A549 (cell line): ENCODE data around the gene PRR11. TPM values are rescaled to one million over a fixed set of nuclear protein-coding genes. Genes with fewer than 3 reads are reported as not detected.

Experiments
- ATAC-seq, 2 experiments: fragments of 200-7000 bp in 1 of 2; fragments of >200 bp in 1 of 2; cut with Nextera tagmentation in 1 of 2; cut with Tn5 transposase in 1 of 2; 3 replicates each; pipeline versions ENCODE4 v1.8.0 to v1.9.1; 2018 to 2020; ENCODE audit warnings: mild to moderate bottlenecking in 1 of 2, moderate library complexity in 1 of 2
- CTCF ChIA-PET: fragments of 300-600 bp; sonication (Branson Sonifier 250); formaldehyde crosslinking; extraction: SDS; loops from one replicate; lab custom pipeline; 2021; ENCODE audit warnings: antibody characterized with exemption, inconsistent platforms; lab: Yijun Ruan, JAX
- POLR2A ChIA-PET: fragments of 350-600 bp; formaldehyde crosslinking; extraction: SDS; loops from one replicate; lab custom pipeline; 2021; ENCODE audit warnings: antibody characterized with exemption, inconsistent platforms; lab: Yijun Ruan, JAX
- DNase-seq, 2 experiments: peaks; one replicate each; pipeline versions ENCODE4 v3.0.0 to v3.0.0-alpha.2; 2011 to 2016; ENCODE audit warnings: low read depth in 1 of 2, low spot score in 1 of 2
- FAIRE-seq: peaks from 2 replicates; lab custom pipeline; 2011; peaks lifted over from hg19 to GRCh38; lab: Jason Lieb, UNC
- H3K27ac ChIP-seq, 2 experiments: fragments of >200 bp; sonication (Bioruptor Twin); formaldehyde crosslinking; 3 replicates each; pipeline ENCODE4 v1.5.1; 2016 to 2017
- H3K4me1 ChIP-seq: fragments of >200 bp; sonication (Bioruptor Twin); formaldehyde crosslinking; 3 replicates; pipeline ENCODE4 v1.6.1; 2016
- H3K4me2 ChIP-seq: fragments of >200 bp; sonication (Bioruptor Twin); formaldehyde crosslinking; 3 replicates; pipeline ENCODE4 v1.6.1; 2016
- H3K4me3 ChIP-seq: fragments of >200 bp; sonication (Bioruptor Twin); formaldehyde crosslinking; 3 replicates; pipeline ENCODE4 v1.5.1; 2016
- H3K9me3 ChIP-seq: fragments of >200 bp; sonication (Bioruptor Twin); formaldehyde crosslinking; 3 replicates; pipeline ENCODE4 v1.6.1; 2016
- CEBPB ChIP-seq, 2 experiments: fragments of >200 bp in 1 of 2; sonication (Bioruptor Twin) in 1 of 2; formaldehyde crosslinking in 1 of 2; IDR thresholded peaks; 2 replicates each; pipeline ENCODE4 v1.6.1; 2012 to 2016
- EHMT2 ChIP-seq: fragments of 200-600 bp; sonication (generic); IDR thresholded peaks from 2 replicates; pipeline ENCODE4 v1.6.1; 2016; ENCODE audit warnings: antibody characterized with exemption, low read depth, mild to moderate bottlenecking, moderate library complexity
- FOSL2 ChIP-seq, 2 experiments: fragments of 450-650 bp in 1 of 2; fragments of >200 bp in 1 of 2; sonication (Bioruptor Twin) in 1 of 2; formaldehyde crosslinking; IDR thresholded peaks; 2 replicates each; pipeline versions ENCODE4 v1.5.0 to v1.6.1; 2016 to 2020; ENCODE audit warnings: mild to moderate bottlenecking in 1 of 2, moderate library complexity in 1 of 2
- GATA3 ChIP-seq: IDR thresholded peaks from 2 replicates; pipeline ENCODE4 v1.6.1; 2012; ENCODE audit warnings: borderline replicate concordance
- HDAC2 ChIP-seq: fragments of 200-600 bp; sonication (generic); IDR thresholded peaks from 2 replicates; pipeline ENCODE4 v1.6.1; 2016
- HOXB13 ChIP-seq: fragments of 250-450 bp; sonication (Bioruptor Pico); IDR thresholded peaks from 2 replicates; pipeline ENCODE4 v1.5.0; 2020; ENCODE audit warnings: low read depth, mild to moderate bottlenecking, moderate library complexity
- HOXB5 ChIP-seq: fragments of 250-450 bp; sonication (Bioruptor Pico); IDR thresholded peaks from 2 replicates; pipeline ENCODE4 v1.5.0; 2020; ENCODE audit warnings: mild to moderate bottlenecking, moderate library complexity
- JUN ChIP-seq, 2 experiments: fragments of >200 bp; sonication (Bioruptor Twin); formaldehyde crosslinking; IDR thresholded peaks; 2 replicates in 1 of 2; 3 replicates in 1 of 2; pipeline ENCODE4 v1.6.1; 2016 to 2017
- KDM1A ChIP-seq: fragments of 200-600 bp; sonication (generic); IDR thresholded peaks from 2 replicates; pipeline ENCODE4 v1.6.1; 2016; ENCODE audit warnings: low read depth, mild to moderate bottlenecking
- MAFK ChIP-seq: fragments of 450-650 bp; IDR thresholded peaks from 2 replicates; pipeline ENCODE4 v1.6.1; 2014; ENCODE audit not compliant: partially characterized antibody
- NFE2L2 ChIP-seq: fragments of 150-350 bp; conservative IDR thresholded peaks from 2 replicates; pipeline ENCODE4 v1.6.1; 2014; ENCODE audit warnings: low read length
- NPAS2 ChIP-seq: fragments of 250-450 bp; sonication (Bioruptor Pico); IDR thresholded peaks from 2 replicates; pipeline ENCODE4 v1.8.0; 2022; ENCODE audit warnings: mild to moderate bottlenecking, moderate library complexity, borderline replicate concordance
- POLR2A ChIP-seq: IDR thresholded peaks from 2 replicates; pipeline ENCODE4 v1.6.1; 2012; ENCODE audit warnings: mild to moderate bottlenecking, low read length
- POLR2AphosphoS2 ChIP-seq: conservative IDR thresholded peaks from 2 replicates; pipeline ENCODE4 v1.6.1; 2012; ENCODE audit warnings: low read length, improper control_type of control experiment, inconsistent platforms
- RAD21 ChIP-seq, 2 experiments: fragments of >200 bp in 1 of 2; sonication (Bioruptor Twin) in 1 of 2; formaldehyde crosslinking in 1 of 2; IDR thresholded peaks in 1 of 2; conservative IDR thresholded peaks in 1 of 2; 2 replicates in 1 of 2; 3 replicates in 1 of 2; pipeline ENCODE4 v1.6.1; 2012 to 2018; ENCODE audit warnings: inconsistent platforms in 1 of 2
- RCOR1 ChIP-seq: fragments of 150-350 bp; IDR thresholded peaks from 2 replicates; pipeline ENCODE4 v1.6.1; 2014; ENCODE audit warnings: antibody characterized with exemption, low read length, low read depth
- RFX5 ChIP-seq: fragments of 450-650 bp; IDR thresholded peaks from 2 replicates; pipeline ENCODE4 v1.7.1; 2014; ENCODE audit warnings: antibody characterized with exemption, mild to moderate bottlenecking, moderate library complexity
- SREBF2 ChIP-seq: fragments of 450-650 bp; IDR thresholded peaks from 2 replicates; pipeline ENCODE4 v1.6.1; 2014; ENCODE audit warnings: mild to moderate bottlenecking, moderate library complexity
- ZFP36 ChIP-seq: fragments of 450-650 bp; IDR thresholded peaks from 2 replicates; pipeline ENCODE4 v1.6.1; 2014; ENCODE audit warnings: borderline replicate concordance; ENCODE audit not compliant: partially characterized antibody
- ZSCAN20 ChIP-seq: fragments of 250-450 bp; sonication (Bioruptor Pico); IDR thresholded peaks from 2 replicates; pipeline ENCODE4 v1.8.0; 2022; ENCODE audit warnings: mild to moderate bottlenecking, moderate library complexity
- WGBS: methylation state at CpG from one replicate; pipeline ENCODE4 v1.1.6; 2017; ENCODE audit errors: missing lambda C conversion rate; 5-methylcytosine and 5-hydroxymethylcytosine counted together
- polyA plus RNA-seq, 4 experiments: library from polyadenylated mRNA; depleted of rRNA in 3 of 4; stranded (reverse); fragments of >200 nt; fragmentation: RNase III in 1 of 4; extraction: RNeasy Plus Mini Kit Qiagen cat#74134 plus additional on column Dnase treatment in 1 of 4; gene quantifications; 2 replicates in 3 of 4; 3 replicates in 1 of 4; pipeline ENCODE4 v1.2.3, GENCODE V29; 2011 to 2017
- TF ChIP-seq, protein P1 (sequence below): fragments of >200 bp; sonication (Bioruptor Twin); formaldehyde crosslinking; IDR thresholded peaks from 2 replicates; pipeline ENCODE4 v1.6.1; 2016
- TF ChIP-seq, protein P2 (sequence below): fragments of 200-600 bp; sonication (generic); IDR thresholded peaks from 2 replicates; pipeline ENCODE4 v1.6.1; 2016; ENCODE audit warnings: antibody characterized with exemption, mild to moderate bottlenecking, moderate library complexity
- TF ChIP-seq, protein P3 (sequence below): IDR thresholded peaks from 2 replicates; pipeline ENCODE4 v1.6.1; 2012
- TF ChIP-seq, protein P4 (sequence below): fragments of 450-650 bp; IDR thresholded peaks from 2 replicates; pipeline ENCODE4 v1.6.1; 2014; ENCODE audit warnings: antibody characterized with exemption

PRR11 gene
- polyA plus RNA-seq, 2 of the 4 experiments (the other 2 are of a cell fraction): 66.4 to 66.9 TPM

DNA sequence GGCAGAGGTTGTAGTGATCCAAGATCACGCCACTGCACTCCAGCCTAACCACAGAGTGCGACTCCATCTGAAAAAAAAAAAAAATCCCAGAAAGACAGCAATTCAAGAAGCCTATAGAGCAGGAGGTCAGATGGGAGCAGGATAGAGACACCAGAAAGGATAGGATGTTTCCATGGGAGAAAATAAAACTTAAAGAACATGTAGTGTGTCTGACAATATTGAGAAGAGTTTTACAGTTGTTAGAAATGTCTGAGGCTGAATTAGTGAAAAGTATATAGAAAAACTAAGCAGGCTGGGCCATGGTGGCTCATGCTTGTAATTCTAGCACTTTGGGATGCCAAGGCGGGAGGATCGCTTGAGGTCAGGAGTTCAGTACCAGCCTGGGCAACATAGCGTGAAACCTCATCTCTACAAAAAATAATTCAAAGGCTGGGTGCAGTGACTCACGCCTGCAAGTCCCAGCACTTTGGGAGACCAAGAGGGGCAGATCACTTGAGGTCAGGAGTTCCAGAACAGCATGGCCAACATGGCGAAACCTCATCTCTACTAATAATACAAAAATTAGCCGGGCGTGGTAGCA lies 33.6 kb upstream of the PRR11 start:
- FAIRE-seq: no peak
- no peaks in the 10 kb centered on the region for H3K4me1 ChIP-seq
- H3K9me3 ChIP-seq: no peaks in the 10 kb centered on the region
- TF ChIP-seq GATA3: no peak
- TF ChIP-seq NPAS2 (CRISPR knock-in tag): no peak
- no peak for TF ChIP-seq RAD21 (conservative IDR thresholded peaks at IDR 0.05 in 1 of 2, IDR thresholded peaks at IDR 0.05 in 1 of 2)
- TF ChIP-seq KDM1A: no peak
- TF ChIP-seq, protein P1, sequence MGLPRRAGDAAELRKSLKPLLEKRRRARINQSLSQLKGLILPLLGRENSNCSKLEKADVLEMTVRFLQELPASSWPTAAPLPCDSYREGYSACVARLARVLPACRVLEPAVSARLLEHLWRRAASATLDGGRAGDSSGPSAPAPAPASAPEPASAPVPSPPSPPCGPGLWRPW: no peak
- TF ChIP-seq HOXB5 (CRISPR knock-in tag): no peak
- no peak for TF ChIP-seq FOSL2 (IDR thresholded peaks at IDR 0.05)
- TF ChIP-seq FOSL2 (CRISPR knock-in tag; IDR thresholded peaks at IDR 0.05): no peak
- no peak for TF ChIP-seq RCOR1
- TF ChIP-seq, protein P2, sequence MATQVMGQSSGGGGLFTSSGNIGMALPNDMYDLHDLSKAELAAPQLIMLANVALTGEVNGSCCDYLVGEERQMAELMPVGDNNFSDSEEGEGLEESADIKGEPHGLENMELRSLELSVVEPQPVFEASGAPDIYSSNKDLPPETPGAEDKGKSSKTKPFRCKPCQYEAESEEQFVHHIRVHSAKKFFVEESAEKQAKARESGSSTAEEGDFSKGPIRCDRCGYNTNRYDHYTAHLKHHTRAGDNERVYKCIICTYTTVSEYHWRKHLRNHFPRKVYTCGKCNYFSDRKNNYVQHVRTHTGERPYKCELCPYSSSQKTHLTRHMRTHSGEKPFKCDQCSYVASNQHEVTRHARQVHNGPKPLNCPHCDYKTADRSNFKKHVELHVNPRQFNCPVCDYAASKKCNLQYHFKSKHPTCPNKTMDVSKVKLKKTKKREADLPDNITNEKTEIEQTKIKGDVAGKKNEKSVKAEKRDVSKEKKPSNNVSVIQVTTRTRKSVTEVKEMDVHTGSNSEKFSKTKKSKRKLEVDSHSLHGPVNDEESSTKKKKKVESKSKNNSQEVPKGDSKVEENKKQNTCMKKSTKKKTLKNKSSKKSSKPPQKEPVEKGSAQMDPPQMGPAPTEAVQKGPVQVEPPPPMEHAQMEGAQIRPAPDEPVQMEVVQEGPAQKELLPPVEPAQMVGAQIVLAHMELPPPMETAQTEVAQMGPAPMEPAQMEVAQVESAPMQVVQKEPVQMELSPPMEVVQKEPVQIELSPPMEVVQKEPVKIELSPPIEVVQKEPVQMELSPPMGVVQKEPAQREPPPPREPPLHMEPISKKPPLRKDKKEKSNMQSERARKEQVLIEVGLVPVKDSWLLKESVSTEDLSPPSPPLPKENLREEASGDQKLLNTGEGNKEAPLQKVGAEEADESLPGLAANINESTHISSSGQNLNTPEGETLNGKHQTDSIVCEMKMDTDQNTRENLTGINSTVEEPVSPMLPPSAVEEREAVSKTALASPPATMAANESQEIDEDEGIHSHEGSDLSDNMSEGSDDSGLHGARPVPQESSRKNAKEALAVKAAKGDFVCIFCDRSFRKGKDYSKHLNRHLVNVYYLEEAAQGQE: no peak
- TF ChIP-seq SREBF2: no peak
- TF ChIP-seq, all 56 proteins: peak for 0
- no peak for ATAC-seq
- no peak overlapping the region for H3K27ac ChIP-seq
- H3K4me2 ChIP-seq: no peak overlapping the region
- 96% methylated on average over 9 of the region's 9 CpGs for WGBS
- CTCF ChIA-PET: interaction anchor here (0.6 to 3.4 kb wide), 3 partner anchors 10 to 427 kb away, joined by 3 to 13 read pairs (median 3); no protein-coding TSS in a partner anchor
- no peak overlapping the region for H3K4me3 ChIP-seq
- POLR2A ChIA-PET: no interaction called here
- no peak for DNase-seq

DNA sequence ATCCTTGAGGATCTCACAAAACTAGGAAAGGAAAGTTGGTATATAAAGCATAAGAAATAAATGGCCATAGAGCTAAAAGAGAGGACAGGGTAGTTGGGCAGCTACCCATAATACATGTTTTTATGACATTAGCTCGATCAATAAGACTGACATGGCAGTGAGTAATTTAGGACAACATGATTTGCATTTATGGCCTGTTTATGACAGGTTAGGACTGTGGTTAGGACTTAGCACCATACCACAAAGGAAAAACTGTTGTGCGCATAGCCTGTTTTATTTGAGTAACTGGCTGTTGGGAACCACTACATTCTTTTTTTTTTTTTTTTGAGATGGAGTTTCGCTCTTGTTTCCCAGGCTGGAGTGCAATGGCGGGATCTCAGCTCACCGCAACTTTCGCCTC lies 30.9 kb upstream of the PRR11 start:
- ATAC-seq (no peak), DNase-seq (no peak), FAIRE-seq (no peak)
- no peak overlapping the region for H3K27ac ChIP-seq
- H3K9me3 ChIP-seq: no peaks in the 10 kb centered on the region
- H3K4me2 ChIP-seq: no peak overlapping the region
- ChIA-PET POLR2A (no interaction called here), CTCF (interaction anchor here (3.4 kb wide), 1 partner anchor 13 kb away, joined by 13 read pairs; no protein-coding TSS in a partner anchor)
- no peak for TF ChIP-seq ZFP36
- TF ChIP-seq NFE2L2: no peak
- TF ChIP-seq CEBPB (IDR thresholded peaks at IDR 0.05): no peak
- no peak for TF ChIP-seq HOXB13 (CRISPR knock-in tag)
- no peak for TF ChIP-seq ZSCAN20
- TF ChIP-seq HDAC2: no peak
- TF ChIP-seq RFX5: no peak
- TF ChIP-seq SREBF2: no peak
- TF ChIP-seq, protein P3, sequence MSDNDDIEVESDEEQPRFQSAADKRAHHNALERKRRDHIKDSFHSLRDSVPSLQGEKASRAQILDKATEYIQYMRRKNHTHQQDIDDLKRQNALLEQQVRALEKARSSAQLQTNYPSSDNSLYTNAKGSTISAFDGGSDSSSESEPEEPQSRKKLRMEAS: no peak
- no peak for TF ChIP-seq NPAS2 (CRISPR knock-in tag)
- no peak for TF ChIP-seq POLR2AphosphoS2
- no peak for TF ChIP-seq JUN (IDR thresholded peaks at IDR 0.05)
- TF ChIP-seq EHMT2: no peak
- TF ChIP-seq POLR2A: no peak
- TF ChIP-seq, protein P4, sequence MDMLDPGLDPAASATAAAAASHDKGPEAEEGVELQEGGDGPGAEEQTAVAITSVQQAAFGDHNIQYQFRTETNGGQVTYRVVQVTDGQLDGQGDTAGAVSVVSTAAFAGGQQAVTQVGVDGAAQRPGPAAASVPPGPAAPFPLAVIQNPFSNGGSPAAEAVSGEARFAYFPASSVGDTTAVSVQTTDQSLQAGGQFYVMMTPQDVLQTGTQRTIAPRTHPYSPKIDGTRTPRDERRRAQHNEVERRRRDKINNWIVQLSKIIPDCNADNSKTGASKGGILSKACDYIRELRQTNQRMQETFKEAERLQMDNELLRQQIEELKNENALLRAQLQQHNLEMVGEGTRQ: no peak
- no peak for TF ChIP-seq HOXB5 (CRISPR knock-in tag)
- no peak for TF ChIP-seq MAFK
- no peaks in the 10 kb centered on the region for H3K4me1 ChIP-seq
- no peak overlapping the region for H3K4me3 ChIP-seq
- 94% methylated on average over 6 of the region's 6 CpGs for WGBS
